Measurements from ENCODE around the gene B3GNT5. TPM values are rescaled to one million over a fixed set of nuclear protein-coding genes. Genes with fewer than 3 reads are reported as not detected.

The B3GNT5 gene
- total RNA-seq, 1 donor from 2014 or later, result 31.3 TPM

- no peak for DNase-seq (ENCODE audit: low read depth in 2 of 2)
Measured at GRCh38 chr3:183290216-183290615, 37.2 kb downstream of the B3GNT5 start.

DNA sequence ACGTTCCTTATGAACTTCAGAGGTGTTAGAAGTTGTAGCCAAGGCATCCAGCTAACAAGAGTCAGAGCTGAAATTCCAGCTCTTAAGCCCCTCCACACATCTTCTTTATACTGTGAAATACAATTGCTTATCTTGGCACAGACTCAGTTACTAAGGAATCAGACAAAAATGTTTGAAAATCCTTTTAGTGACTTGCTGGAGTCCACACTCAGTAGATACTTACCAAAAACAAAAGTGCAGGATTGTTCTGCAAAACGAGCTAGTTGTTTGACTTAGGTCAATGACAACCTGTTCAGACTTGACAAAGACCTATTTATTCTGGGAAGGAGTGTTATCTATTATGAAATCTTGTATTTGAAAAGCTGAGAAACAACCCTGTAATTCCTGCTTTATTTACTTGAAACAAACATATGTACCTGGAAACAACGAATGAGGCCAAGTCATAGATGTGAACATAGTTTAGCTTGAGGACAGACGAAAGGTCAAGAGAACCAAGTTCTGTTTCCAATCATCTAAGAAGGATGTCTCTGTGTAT, 38.5 kb downstream of the B3GNT5 start:
- DNase-seq (ENCODE audit: low read depth in 2 of 2), result no peak

DNA sequence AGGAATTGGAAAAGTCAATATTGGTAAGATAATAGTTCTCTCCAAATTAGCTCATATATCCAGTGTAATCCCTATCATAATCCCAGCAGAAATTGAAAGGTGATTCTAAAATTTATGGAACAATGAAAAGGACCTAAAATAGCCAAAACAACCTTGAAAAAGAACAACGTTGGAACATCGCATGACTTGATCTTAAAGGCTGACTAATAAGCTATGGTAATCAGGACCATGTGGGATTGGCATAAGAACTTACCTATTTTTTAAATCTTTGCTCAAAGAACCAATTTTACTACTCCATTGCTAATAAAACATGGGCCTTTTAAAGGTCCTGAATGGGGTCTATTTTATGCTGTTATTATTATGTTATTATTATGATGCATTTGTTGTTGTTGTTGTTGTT, 40.9 kb downstream of the B3GNT5 start:
- DNase-seq (ENCODE audit: low read depth in 2 of 2), result no peak

- DNase-seq (ENCODE audit: low read depth in 2 of 2), result peak; percentile 55 to 95
Measured at GRCh38 chr3:183295211-183295610, 42.2 kb downstream of the B3GNT5 start.

DNA sequence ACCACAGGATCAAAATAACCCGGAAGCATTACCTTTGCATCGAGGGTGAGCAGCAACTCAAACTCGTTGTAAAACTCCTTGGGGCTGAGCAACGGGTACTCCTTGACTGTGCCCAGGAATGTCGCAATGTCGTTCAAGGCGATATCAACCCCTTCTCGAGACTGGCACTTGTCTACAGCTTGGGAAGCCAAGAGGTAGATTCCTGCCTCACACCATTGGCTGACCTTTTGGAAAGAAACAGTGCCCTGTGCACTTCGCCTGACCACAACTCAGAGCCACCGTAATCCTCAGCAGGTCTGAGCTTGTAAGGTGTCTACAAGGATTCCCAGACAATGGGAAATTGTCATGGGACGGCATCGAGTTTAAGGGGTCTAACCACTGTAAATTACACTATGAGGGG, 43.9 kb downstream of the B3GNT5 start:
- DNase-seq (ENCODE audit: low read depth in 2 of 2), result no peak

DNA sequence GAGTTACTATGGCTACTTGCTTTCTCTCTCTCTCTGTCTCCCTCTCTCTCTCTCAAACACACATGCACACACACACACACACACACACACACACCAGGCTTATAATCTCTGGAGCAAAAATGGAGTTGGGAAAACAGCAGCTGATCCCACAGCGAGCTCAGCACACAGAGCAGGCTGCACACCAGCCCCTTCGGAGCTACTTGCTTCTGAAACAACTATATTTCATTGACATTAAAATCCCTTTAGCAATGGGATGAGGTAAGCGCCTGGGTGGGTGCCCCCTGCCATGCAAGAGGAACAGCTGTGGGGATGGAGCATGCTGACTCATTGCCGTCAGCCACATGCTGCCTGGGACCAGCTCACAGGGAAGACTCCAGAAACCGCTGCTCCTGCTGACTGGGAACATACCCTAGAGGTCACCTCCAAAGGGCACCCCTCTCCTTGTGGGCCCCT, 45.7 kb downstream of the B3GNT5 start:
- peak in 1 of 2 donors; percentile 85 for DNase-seq (ENCODE audit: low read depth in 2 of 2)

DNA sequence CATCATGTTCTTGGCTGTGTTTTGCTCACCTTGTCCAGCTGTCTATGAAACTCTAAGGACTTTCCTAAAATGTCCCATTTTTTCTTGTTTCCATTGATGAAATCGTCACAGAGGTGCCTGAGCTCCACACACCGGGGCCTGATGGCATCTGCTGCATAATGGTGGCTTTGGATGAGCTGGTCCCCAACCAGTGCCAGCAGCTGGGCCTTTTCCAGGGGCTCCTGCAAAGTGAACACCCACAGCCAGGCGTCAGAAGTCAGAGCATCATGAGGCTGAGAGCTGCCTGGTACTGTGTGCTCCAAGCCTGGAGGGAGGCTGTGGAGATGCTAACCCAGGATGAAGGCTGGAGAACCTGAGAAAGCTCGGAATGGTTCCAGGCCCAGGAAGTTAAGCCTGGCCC, 46.9 kb downstream of the B3GNT5 start:
- DNase-seq (ENCODE audit: low read depth in 2 of 2), result no peak

DNA sequence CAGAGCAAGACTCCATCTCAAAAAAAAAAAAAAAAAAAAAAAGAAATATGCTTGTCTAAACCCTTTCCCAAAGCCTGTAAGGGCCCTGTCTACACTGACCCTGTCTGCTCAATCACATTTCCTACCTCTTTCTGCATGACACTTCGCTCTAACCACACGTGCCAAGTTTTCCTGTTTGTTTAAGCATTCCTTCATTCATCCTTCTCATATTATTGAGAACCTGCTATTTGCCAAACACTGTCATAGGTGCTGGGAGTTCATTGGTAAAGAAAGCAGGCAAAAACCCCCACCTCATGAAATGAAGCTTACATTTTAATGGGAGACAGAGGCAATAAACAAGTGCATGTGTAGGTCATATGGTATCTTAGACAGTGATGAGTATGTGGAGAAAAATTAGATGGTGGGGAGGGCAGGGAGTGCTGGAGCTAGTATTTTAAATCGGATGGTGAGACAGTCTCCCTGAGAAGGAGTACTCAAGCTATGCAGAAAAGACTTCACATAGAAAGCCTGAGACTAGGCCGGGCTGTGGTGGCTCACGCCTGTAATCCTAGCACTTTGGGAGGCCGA, 48.0 kb downstream of the B3GNT5 start:
- DNase-seq (ENCODE audit: low read depth in 2 of 2), result no peak

- peak in 1 of 2 donors; percentile 47 for DNase-seq (ENCODE audit: low read depth in 2 of 2)
Measured at GRCh38 chr3:183301937-183302580, 49.0 kb downstream of the B3GNT5 start.

DNA sequence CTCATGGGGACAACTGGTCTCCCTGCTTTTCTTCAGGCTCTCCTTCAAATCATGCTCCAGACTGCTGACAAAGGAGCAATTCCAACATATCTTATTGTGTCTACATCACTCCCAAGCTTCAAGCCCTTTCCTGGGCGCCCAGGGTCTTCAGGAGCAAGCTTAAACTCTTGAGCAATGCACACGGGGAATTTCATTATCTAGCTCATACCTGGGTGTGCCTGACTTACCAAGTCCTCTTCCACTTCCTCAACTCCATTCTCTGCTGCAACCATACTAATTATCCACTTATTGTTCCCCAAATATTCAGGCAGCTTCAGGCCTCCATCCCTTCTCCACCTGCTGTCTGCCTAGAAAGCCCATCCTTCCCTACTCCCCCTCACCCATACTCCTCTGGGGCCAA, 50.6 kb downstream of the B3GNT5 start:
- no peak for DNase-seq (ENCODE audit: low read depth in 2 of 2)

DNA sequence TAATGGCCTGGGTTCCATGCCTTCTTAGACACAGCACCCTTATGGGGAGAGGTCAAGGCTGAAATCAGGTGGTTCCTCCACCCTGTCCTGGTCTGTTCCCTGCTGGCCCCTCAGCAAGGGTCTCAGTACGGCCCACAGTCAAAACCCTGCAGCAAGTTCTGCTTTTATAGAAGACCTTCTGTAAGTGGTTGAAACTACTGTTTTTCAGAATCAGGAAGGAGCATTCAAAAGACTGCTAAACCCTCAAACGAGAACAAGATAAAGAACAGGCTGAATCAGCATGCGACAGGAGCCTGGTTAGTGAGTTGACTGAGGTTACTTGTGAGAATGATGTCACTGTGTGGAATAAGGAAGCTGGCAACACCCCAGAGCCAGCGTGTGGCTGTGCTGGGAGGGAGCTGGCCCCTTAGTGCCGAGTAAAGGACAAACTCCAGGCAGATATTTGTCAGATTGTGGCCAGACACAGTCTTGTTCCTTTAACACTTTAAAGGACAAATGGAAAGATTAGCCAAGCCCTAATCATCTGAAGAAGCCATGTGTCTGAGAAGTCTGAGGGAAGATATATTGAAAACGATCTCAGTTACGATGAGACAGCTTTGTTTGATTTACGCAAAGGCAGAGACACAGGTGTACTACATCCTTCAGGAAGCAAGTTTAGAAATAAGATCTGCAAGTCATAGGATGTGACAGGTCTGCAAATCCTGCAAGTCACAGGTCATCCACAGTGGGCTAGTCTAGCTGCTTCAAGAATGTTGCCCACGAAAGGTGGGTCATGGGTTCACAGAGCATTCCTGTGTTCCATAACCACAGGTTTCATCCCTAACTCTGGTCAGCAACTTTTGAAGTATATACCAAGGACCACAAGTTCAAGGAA, 54.0 kb downstream of the B3GNT5 start:
- peak; percentile 21 to 62 for DNase-seq (ENCODE audit: low read depth in 2 of 2)

DNA sequence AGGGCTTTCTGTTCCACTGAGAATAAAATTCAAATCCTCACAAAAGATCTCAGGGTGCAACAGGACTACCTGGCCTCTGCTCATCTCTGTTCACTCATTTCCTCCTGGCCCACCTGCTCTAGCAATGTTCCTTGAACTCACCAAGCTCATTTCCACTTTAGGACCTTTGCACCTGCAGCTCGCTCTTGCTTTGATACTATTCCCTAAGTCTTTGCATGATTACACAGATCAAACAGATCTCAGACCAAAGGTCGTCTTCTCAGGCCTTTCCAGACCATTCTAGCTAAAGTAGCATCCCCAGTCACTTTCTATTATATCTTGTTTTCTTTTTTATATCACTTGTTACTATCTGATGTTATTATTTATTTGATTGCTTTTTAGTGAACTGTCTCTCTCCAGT, 54.7 kb downstream of the B3GNT5 start:
- DNase-seq (ENCODE audit: low read depth in 2 of 2), result no peak

- DNase-seq (ENCODE audit: low read depth in 2 of 2), result no peak
Measured at GRCh38 chr3:183308751-183309150, 55.7 kb downstream of the B3GNT5 start.

- DNase-seq (ENCODE audit: low read depth in 2 of 2), result no peak
Measured at GRCh38 chr3:183309276-183309675, 56.2 kb downstream of the B3GNT5 start.

DNA sequence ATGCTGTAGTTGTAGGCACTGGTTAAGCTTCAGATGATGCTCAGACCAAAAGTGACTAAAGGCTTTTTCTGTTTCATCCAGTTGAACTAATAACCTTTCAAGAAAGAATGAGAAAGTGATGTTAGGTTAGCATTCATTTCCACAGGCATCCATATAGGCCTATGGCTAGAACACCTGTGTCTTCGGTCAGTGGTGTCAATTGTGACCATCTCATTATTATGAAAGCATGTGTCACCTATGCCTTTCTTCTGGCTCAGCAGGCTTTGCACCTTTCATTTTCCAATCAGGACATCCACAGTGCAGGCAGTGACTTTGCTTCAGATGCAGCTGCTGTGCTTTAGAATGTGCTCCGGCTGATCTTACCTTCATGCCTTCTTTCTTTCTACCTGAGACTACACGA, 57.9 kb downstream of the B3GNT5 start:
- no peak for DNase-seq (ENCODE audit: low read depth in 2 of 2)

GRCh38 chr3:183312433-183312832, 59.4 kb downstream of the B3GNT5 start:
- DNase-seq (ENCODE audit: low read depth in 2 of 2), result no peak

DNA sequence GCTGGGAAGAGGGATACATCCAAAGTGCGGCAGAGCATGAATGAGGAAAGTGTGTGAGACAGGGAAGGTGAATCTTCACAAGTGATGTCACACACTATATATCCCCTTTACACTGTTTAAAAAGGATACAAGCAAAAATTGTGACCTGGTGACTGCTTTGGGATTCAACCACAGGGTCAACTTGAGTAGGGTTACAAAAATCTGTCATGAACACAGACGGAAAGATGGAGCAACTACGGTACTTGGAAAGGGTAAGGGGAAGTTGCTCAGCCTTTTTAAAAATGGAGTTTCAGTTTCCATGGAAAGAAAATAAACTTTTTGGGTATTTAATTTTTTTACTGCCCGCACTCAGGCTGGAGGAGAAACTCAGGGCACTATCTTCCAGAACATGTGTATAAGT, 60.3 kb downstream of the B3GNT5 start:
- no peak for DNase-seq (ENCODE audit: low read depth in 2 of 2)

DNA sequence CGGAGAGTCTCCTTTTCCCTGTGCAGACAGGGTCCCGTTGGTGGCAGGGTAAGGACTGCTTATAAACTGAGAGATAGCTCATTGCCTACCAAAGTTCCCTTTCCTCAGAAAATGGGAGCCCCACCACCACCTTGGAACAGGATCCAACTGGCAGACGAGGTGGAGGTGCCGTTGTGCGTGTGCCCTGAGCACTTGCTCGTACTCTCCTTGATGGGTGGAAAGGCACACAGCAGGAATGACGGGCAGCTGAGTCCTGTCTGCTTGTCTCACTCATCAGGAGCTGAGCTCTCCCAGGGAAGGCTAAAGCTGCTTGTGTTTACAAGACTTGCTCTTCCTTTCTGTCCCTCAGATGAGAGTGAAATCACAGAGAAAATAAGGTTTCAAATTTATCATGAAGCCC, 60.7 kb downstream of the B3GNT5 start:
- DNase-seq (ENCODE audit: low read depth in 2 of 2), result no peak

DNA sequence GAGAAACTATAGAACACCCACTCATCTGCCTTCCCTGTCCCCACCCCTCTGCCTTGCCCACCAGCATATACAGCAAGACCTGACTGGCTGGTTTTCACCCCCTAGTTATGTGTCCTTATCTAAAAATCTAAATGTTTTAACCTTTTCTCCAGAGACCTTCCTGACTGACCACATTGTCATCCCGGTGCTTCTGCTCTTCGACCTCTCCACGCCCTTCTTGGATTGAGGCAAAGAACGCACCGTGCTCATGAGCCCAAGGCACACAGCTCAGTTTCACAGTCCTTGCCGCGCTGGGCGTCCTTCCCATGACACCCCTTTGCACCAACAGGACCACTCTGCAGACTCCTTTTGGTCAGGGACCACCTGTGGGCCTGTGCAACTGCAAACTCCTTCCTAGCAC, 62.7 kb downstream of the B3GNT5 start:
- DNase-seq (ENCODE audit: low read depth in 2 of 2), result no peak

GRCh38 chr3:183317271-183317670, 64.2 kb downstream of the B3GNT5 start:
- DNase-seq (ENCODE audit: low read depth in 2 of 2), result no peak

- DNase-seq (ENCODE audit: low read depth in 2 of 2), result peak in 1 of 2 donors; percentile 51
Measured at GRCh38 chr3:183317886-183318865, 65.1 kb downstream of the B3GNT5 start.

Data from lung microvascular endothelial cell (primary cell).